ENCODE measurements around the gene TM4SF5.

- no peak for TF ChIP-seq POLR2AphosphoS5 (IDR thresholded peaks at IDR 0.05; ENCODE audit: low read depth, low read length)
- no peak for TF ChIP-seq POLR2A (IDR thresholded peaks at IDR 0.05; ENCODE audit: low read depth, low read length)
- no peak for TF ChIP-seq TAF1 (IDR thresholded peaks at IDR 0.05; ENCODE audit: low read depth, low read length)
- TF ChIP-seq SPI1 (IDR thresholded peaks at IDR 0.05; ENCODE audit: low read depth, low read length), result no peak
- TF ChIP-seq PAX5 (IDR thresholded peaks at IDR 0.05; ENCODE audit: insufficient read depth, low read length, severe bottlenecking), result no peak
Measured at GRCh38 chr17:4750606-4751005, 21.1 kb upstream of the TM4SF5 start.
